IMR-90 (cell line): ENCODE measurements around the gene TESK2.

ENCODE experiments used
- CEBPB ChIP-seq: IDR thresholded peaks from 2 replicates; pipeline ENCODE4 v1.6.1; 2012; ENCODE audit warnings: low read depth, low read length, improper control_type of control experiment
- CTCF ChIP-seq: conservative IDR thresholded peaks from 2 replicates; pipeline ENCODE4 v1.5.1; 2012; ENCODE audit warnings: mild to moderate bottlenecking, low read depth, low read length, improper control_type of control experiment
- MXI1 ChIP-seq: IDR thresholded peaks from 2 replicates; pipeline ENCODE4 v1.6.1; 2012; ENCODE audit warnings: low read depth, mild to moderate bottlenecking, low read length, moderate library complexity, borderline replicate concordance
- POLR2A ChIP-seq: IDR thresholded peaks from 2 replicates; pipeline ENCODE4 v1.6.1; 2012; ENCODE audit warnings: mild to moderate bottlenecking, low read depth, low read length

- no peak for TF ChIP-seq POLR2A
- no peak for TF ChIP-seq CTCF
- TF ChIP-seq CEBPB, result no peak
- no peak for TF ChIP-seq MXI1
Measured at GRCh38 chr1:45490121-45490625, 790 bp downstream of the TESK2 start.
